H1 (cell line): Measurements from ENCODE around the gene HPS6. TPM values are rescaled to one million over a fixed set of nuclear protein-coding genes. Genes with fewer than 3 reads are reported as not detected.

Experiments
- CTCF ChIA-PET: fragments of 300-600 bp; sonication (Branson Sonifier 250); formaldehyde crosslinking; loops from one replicate; lab custom pipeline; 2021; ENCODE audit not compliant: partially characterized antibody; lab: Charles Lee
- POLR2A ChIA-PET: fragments of 300-600 bp; sonication (Branson Sonifier 250); formaldehyde crosslinking; loops from one replicate; lab custom pipeline; 2021; ENCODE audit warnings: inconsistent platforms; ENCODE audit not compliant: partially characterized antibody; lab: Charles Lee
- DNase-seq, 2 experiments: peaks; one replicate each; pipeline versions ENCODE4 v3.0.0 to v3.0.0-alpha.2; 2010 to 2022; ENCODE audit warnings: low spot score in 2 of 2, low read depth in 1 of 2, mixed read lengths in 1 of 2
- FAIRE-seq: peaks from 2 replicates; lab custom pipeline; 2011; peaks lifted over from hg19 to GRCh38; lab: Jason Lieb, UNC
- H2AFZ ChIP-seq: 2 replicates; pipeline ENCODE4 v1.8.1; 2012; ENCODE audit warnings: low read length, inconsistent platforms
- H2AK5ac ChIP-seq: 2 replicates; pipeline ENCODE4 v1.6.1; 2013; ENCODE audit warnings: low read depth, low read length
- H2BK120ac ChIP-seq: replicated peaks from 2 replicates; pipeline ENCODE3; 2013; ENCODE audit warnings: low read depth, low read length, inconsistent platforms
- H2BK12ac ChIP-seq: 2 replicates; pipeline ENCODE4 v1.6.1; 2013; ENCODE audit warnings: low read depth, low read length
- H2BK15ac ChIP-seq: 2 replicates; pipeline ENCODE4 v1.6.1; 2013; ENCODE audit warnings: low read length
- H2BK20ac ChIP-seq: 2 replicates; pipeline ENCODE4 v1.6.1; 2013; ENCODE audit warnings: low read length
- H2BK5ac ChIP-seq: 2 replicates; pipeline ENCODE4 v1.6.1; 2013; ENCODE audit warnings: low read depth, low read length
- H3K14ac ChIP-seq: 2 replicates; pipeline ENCODE4 v1.6.1; 2013; ENCODE audit warnings: inconsistent platforms; ENCODE audit not compliant: insufficient read length
- H3K18ac ChIP-seq: 2 replicates; pipeline ENCODE4 v1.6.1; 2013; ENCODE audit warnings: low read length; ENCODE audit errors: extremely low read depth
- H3K23ac ChIP-seq: 2 replicates; pipeline ENCODE4 v1.6.1; 2013; ENCODE audit warnings: inconsistent platforms; ENCODE audit not compliant: insufficient read length
- H3K23me2 ChIP-seq: 2 replicates; pipeline ENCODE4 v1.6.1; 2013; ENCODE audit warnings: low read depth, low read length
- H3K27ac ChIP-seq: 2 replicates; pipeline ENCODE4 v1.6.1; 2011; ENCODE audit warnings: low read depth, low read length, inconsistent platforms
- H3K27me3 ChIP-seq, 4 experiments: replicated peaks in 1 of 4; 1 replicate in 1 of 4; 2 replicates in 3 of 4; pipeline versions ENCODE4 v1.6.1 to v1.8.1; 2011 to 2013; ENCODE audit warnings: low read length in 3 of 4, mild to moderate bottlenecking in 3 of 4, inconsistent platforms in 2 of 4, mixed read lengths in 2 of 4, moderate library complexity in 1 of 4; ENCODE audit not compliant: control insufficient read depth in 3 of 4, insufficient read depth in 3 of 4; ENCODE audit errors: extremely low read depth in 1 of 4
- H3K36me3 ChIP-seq, 4 experiments: 2 replicates each; pipeline versions ENCODE4 v1.6.1 to v1.8.1; 2011 to 2013; ENCODE audit warnings: mild to moderate bottlenecking in 4 of 4, low read length in 3 of 4, moderate library complexity in 2 of 4, control low read depth in 1 of 4, inconsistent platforms in 1 of 4; ENCODE audit not compliant: insufficient read depth in 4 of 4, control insufficient read depth in 2 of 4
- H3K4ac ChIP-seq: replicated peaks from 2 replicates; pipeline ENCODE3; 2013; ENCODE audit warnings: low read length, low read depth, mixed read lengths, inconsistent platforms; ENCODE audit not compliant: insufficient read length
- H3K4me1 ChIP-seq, 4 experiments: replicated peaks in 1 of 4; 1 replicate in 1 of 4; 2 replicates in 3 of 4; pipeline versions ENCODE4 v1.6.1 to v1.8.1; 2011 to 2013; ENCODE audit warnings: low read length in 3 of 4, inconsistent platforms in 2 of 4, mixed read lengths in 1 of 4; ENCODE audit not compliant: insufficient read depth in 4 of 4, control insufficient read depth in 3 of 4
- H3K4me2 ChIP-seq, 2 experiments: 2 replicates each; pipeline versions ENCODE4 v1.6.1 to v1.8.1; 2011 to 2013; ENCODE audit warnings: low read depth in 2 of 2, low read length in 2 of 2, control low read depth in 1 of 2, inconsistent platforms in 1 of 2, mild to moderate bottlenecking in 1 of 2; ENCODE audit not compliant: insufficient read depth in 1 of 2
- H3K4me3 ChIP-seq, 4 experiments: fragments of 200-600, 300-600 bp in 1 of 4; sonication (generic), shearing (Covaris generic), sonication (Bioruptor Twin) in 1 of 4; 2 replicates each; pipeline versions ENCODE4 v1.5.1 to v1.8.1; 2011 to 2016; ENCODE audit warnings: low read length in 4 of 4, low read depth in 3 of 4, control low read depth in 2 of 4, inconsistent platforms in 2 of 4, mild to moderate bottlenecking in 2 of 4, mixed read lengths in 1 of 4, moderate library complexity in 1 of 4; ENCODE audit not compliant: insufficient read depth in 2 of 4; ENCODE audit errors: extremely low read depth in 1 of 4
- H3K56ac ChIP-seq: replicated peaks from 2 replicates; pipeline ENCODE3; 2013; ENCODE audit warnings: low read depth, mild to moderate bottlenecking, mixed read lengths, low read length, inconsistent platforms; ENCODE audit not compliant: insufficient read length
- H3K79me1 ChIP-seq: 2 replicates; pipeline ENCODE4 v1.6.1; 2013; ENCODE audit warnings: low read depth, low read length, control low read depth
- H3K79me2 ChIP-seq, 2 experiments: 2 replicates each; pipeline versions ENCODE4 v1.6.1 to v1.8.1; 2012 to 2013; ENCODE audit warnings: low read length in 2 of 2, mild to moderate bottlenecking in 2 of 2, inconsistent platforms in 1 of 2; ENCODE audit not compliant: insufficient read depth in 2 of 2, control insufficient read depth in 1 of 2
- H3K9ac ChIP-seq, 4 experiments: replicated peaks in 1 of 4; 1 replicate in 1 of 4; 2 replicates in 3 of 4; pipeline versions ENCODE4 v1.6.1 to v1.8.1; 2011 to 2013; ENCODE audit warnings: low read depth in 3 of 4, low read length in 3 of 4, control low read depth in 2 of 4, mild to moderate bottlenecking in 2 of 4, moderate library complexity in 2 of 4, inconsistent platforms in 1 of 4; ENCODE audit errors: extremely low read depth in 1 of 4
- H3K9me3 ChIP-seq, 2 experiments: 2 replicates each; pipeline versions ENCODE4 v1.6.1 to v1.8.1; 2012 to 2013; ENCODE audit warnings: mild to moderate bottlenecking in 2 of 2, moderate library complexity in 2 of 2, control low read depth in 1 of 2, inconsistent platforms in 1 of 2, low read depth in 1 of 2, low read length in 1 of 2, mixed read lengths in 1 of 2; ENCODE audit not compliant: insufficient read depth in 2 of 2
- H4K20me1 ChIP-seq, 2 experiments: replicated peaks in 1 of 2; 2 replicates each; pipeline versions ENCODE3 to v1.8.1; 2011 to 2013; ENCODE audit warnings: inconsistent platforms in 2 of 2, low read length in 2 of 2, mild to moderate bottlenecking in 1 of 2; ENCODE audit not compliant: insufficient read depth in 2 of 2, control insufficient read depth in 1 of 2
- H4K5ac ChIP-seq: 2 replicates; pipeline ENCODE4 v1.6.1; 2013; ENCODE audit warnings: low read length, low read depth, mixed read lengths, inconsistent platforms; ENCODE audit not compliant: insufficient read length
- H4K8ac ChIP-seq: 2 replicates; pipeline ENCODE4 v1.8.0; 2013; ENCODE audit warnings: mild to moderate bottlenecking, moderate library complexity, low read length, inconsistent platforms; ENCODE audit not compliant: insufficient read depth; ENCODE audit errors: extremely low read depth
- H4K91ac ChIP-seq: replicated peaks from 2 replicates; pipeline ENCODE3; 2013; ENCODE audit warnings: low read length, mixed read lengths, inconsistent platforms; ENCODE audit not compliant: insufficient read length
- ASH2L ChIP-seq: fragments of 200-600, 300-600 bp; sonication (generic); IDR thresholded peaks from one replicate; pipeline ENCODE4 v1.7.1; 2017; ENCODE audit warnings: low read length
- RNF2 ChIP-seq: fragments of 200-900, 300-1000 bp; sonication (generic); IDR thresholded peaks from 2 replicates; pipeline ENCODE4 v1.7.1; 2016; ENCODE audit warnings: borderline replicate concordance, low read depth, mild to moderate bottlenecking, antibody characterized with exemption, low read length; ENCODE audit not compliant: poor library complexity, severe bottlenecking; ENCODE audit errors: missing control alignments
- SIN3A ChIP-seq, 2 experiments: IDR thresholded peaks in 1 of 2; conservative IDR thresholded peaks in 1 of 2; 2 replicates each; pipeline ENCODE4 v1.6.1; 2011 to 2012; ENCODE audit warnings: low read length in 2 of 2, improper control_type of control experiment in 1 of 2, low read depth in 1 of 2, mild to moderate bottlenecking in 1 of 2
- SIX5 ChIP-seq: IDR thresholded peaks from 2 replicates; pipeline ENCODE4 v1.6.1; 2011; ENCODE audit warnings: mild to moderate bottlenecking, low read depth, low read length
- SP1 ChIP-seq: IDR thresholded peaks from 2 replicates; pipeline ENCODE4 v1.6.1; 2011; ENCODE audit warnings: low read depth, low read length
- SRF ChIP-seq: IDR thresholded peaks from 2 replicates; pipeline ENCODE4 v1.6.1; 2011; ENCODE audit warnings: mild to moderate bottlenecking, low read depth, low read length, moderate library complexity
- WGBS, 2 experiments: shearing (Covaris generic) in 1 of 2; methylation state at CpG; one replicate each; pipeline versions ENCODE4 v1.1.6 to v1.1.7; 2013 to 2015; ENCODE audit warnings: low lambda C conversion rate in 2 of 2, mixed read lengths in 2 of 2, inconsistent platforms in 1 of 2, low coverage in 1 of 2, missing lambda C conversion rate in 1 of 2; ENCODE audit not compliant: insufficient replicate concordance in 2 of 2, insufficient coverage in 1 of 2, insufficient read length in 1 of 2; ENCODE audit errors: extremely low coverage in 1 of 2, missing lambda C conversion rate in 1 of 2; 5-methylcytosine and 5-hydroxymethylcytosine counted together
- polyA plus RNA-seq, 7 experiments: library from polyadenylated mRNA; depleted of rRNA in 3 of 7; stranded (reverse) in 5 of 7; unstranded in 2 of 7; fragments of >200 nt in 5 of 7; fragments of 200-250 nt in 2 of 7; gene quantifications; 1 replicate in 5 of 7; 2 replicates in 1 of 7; 4 replicates in 1 of 7; pipeline versions ENCODE4 v1.2.1 to v1.2.3, GENCODE V29; 2011 to 2013; ENCODE audit warnings: missing spikeins in 2 of 7, mixed read lengths in 2 of 7
- total RNA-seq: library from RNA; stranded (reverse); fragmentation: NEBNext Ultra II Directional; extraction: Animal tissue kit (Norgen Biotek cat#: 25700); gene quantifications from 2 replicates; pipeline ENCODE4 v1.2.1, GENCODE V29; 2021
- TF ChIP-seq, protein P1 (sequence below): IDR thresholded peaks from 2 replicates; pipeline ENCODE4 v1.6.1; 2012; ENCODE audit warnings: low read length, inconsistent platforms

The HPS6 gene
- total and polyA plus RNA-seq, 2 of the 8 experiments (the other 6 are each of a cell fraction or from before 2014, with no cell fraction given) = 10.2 to 17.7 TPM

DNA sequence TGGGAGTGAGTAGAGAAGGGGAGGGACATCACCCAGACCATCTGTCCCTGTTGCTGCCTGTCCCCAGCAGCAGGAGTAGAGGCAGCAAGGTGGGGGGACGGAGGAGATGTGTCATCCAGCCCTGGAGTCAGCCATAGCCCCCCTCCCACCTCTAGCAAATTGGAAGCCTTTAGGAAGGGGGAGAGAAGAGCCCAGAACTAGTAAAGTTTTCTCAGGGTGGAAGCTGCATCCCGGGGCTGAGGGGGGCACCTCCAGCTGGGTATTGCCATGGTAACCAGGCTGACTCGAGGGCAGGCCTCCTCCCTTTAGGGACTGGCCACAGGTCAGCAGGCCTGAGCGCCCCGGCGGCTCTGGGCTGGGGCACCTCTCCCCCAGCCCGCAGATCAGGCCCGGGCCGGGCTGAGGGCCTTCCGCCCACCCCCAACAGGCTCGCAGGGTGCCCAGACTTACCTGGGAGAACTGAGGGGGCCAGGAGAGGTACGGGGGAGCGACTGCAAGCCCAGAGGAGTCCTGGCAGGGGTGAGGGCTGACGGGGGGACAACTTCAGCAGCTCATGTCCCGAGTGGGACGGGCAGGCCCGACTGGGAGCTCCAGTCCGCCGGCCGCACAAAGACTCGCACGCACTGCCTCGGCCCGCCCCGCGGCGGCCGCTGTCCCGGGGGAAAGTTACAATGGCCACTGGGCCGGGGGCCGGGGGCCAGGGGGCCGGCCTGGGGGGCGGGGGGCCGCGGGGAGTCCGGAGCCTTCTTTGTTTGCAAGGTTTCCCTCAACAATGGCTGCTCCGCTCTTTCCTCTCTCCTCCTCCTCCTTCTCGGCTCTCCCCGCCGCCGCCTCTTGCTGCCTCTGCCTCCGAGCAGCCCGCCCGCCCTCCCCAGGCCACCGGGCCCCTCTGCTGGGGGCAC is 49.1 kb downstream of the HPS6 start:
- ChIA-PET CTCF (interaction anchor here (0.6 to 7.9 kb wide), 16 partner anchors 9 to 507 kb away, joined by 3 to 86 read pairs (median 4); partner anchors contain the start of gene NOLC1), POLR2A (interaction anchor here (0.6 to 5.0 kb wide), 19 partner anchors 8 to 296 kb away, joined by 3 to 34 read pairs (median 4); partner anchors contain the start of genes NOLC1 and OGA)
- Histone ChIP-seq H3K4me2 (peak overlapping the region; percentile 65 to 82), H2BK5ac (no peak overlapping the region; the same call in 1 of the 2 replicates), H4K91ac (peak overlapping the region; percentile 68), H2BK12ac (no peak overlapping the region), H4K5ac (peak overlapping the region; percentile 26), H3K56ac (peak overlapping the region; percentile 56), H3K18ac (peak overlapping the region; percentile 76; the same call in 1 of the 2 replicates), H2BK120ac (no peak overlapping the region), H3K9ac (peak overlapping the region; percentile 38 to 83 (median 75); a peak in 6 of 7 replicates), H3K4me3 (peak overlapping the region; percentile 83 to 96 (median 88)), H3K23ac (no peak overlapping the region), H2BK15ac (no peak overlapping the region), H3K36me3 (peaks cover 19 to 28% (median 23%) of the 10 kb centered on the region in 4 experiments), H3K9me3 (no peaks in the 10 kb centered on the region), H3K4me1 (peaks cover 22 to 48% (median 31%) of the 10 kb centered on the region in 4 experiments), H4K8ac (peak overlapping the region; percentile 52; the same call in 1 of the 2 replicates), H3K27ac (peak overlapping the region; percentile 65; the same call in 1 of the 2 replicates), H2BK20ac (no peak overlapping the region), H3K14ac (no peak overlapping the region), H2AFZ (no peak overlapping the region), H3K4ac (no peak overlapping the region), H2AK5ac (no peak overlapping the region), H3K79me2 (peaks cover 24 to 80% of the 10 kb centered on the region in 2 experiments), H4K20me1 (peaks cover 34 to 35% of the 10 kb centered on the region in 2 experiments), H3K79me1 (peaks cover 20% of the 10 kb centered on the region; the same call in 1 of the 2 replicates), H3K23me2 (peaks cover 9% of the 10 kb centered on the region), H3K27me3 (no peaks in the 10 kb centered on the region)
- FAIRE-seq (no peak), DNase-seq (peak in 1 of 2 experiments; percentile 62)
- WGBS, 2 experiments = 2% methylated on average over 26 of the region's 45 CpGs; no CpG with 5 or more reads in 1 of the 2 experiments
- TF ChIP-seq SP1 (no peak), ASH2L (no peak), RNF2 (no peak), SRF (no peak), SIN3A (conservative IDR thresholded peaks at IDR 0.05 in 1 of 2, IDR thresholded peaks at IDR 0.05 in 1 of 2; ENCODE audit: low read depth in 1 of 2, low read length in 2 of 2) (peak; percentile 22 to 76; a peak in 1 of 4 replicates), SIX5 (no peak)
- TF ChIP-seq, protein P1, sequence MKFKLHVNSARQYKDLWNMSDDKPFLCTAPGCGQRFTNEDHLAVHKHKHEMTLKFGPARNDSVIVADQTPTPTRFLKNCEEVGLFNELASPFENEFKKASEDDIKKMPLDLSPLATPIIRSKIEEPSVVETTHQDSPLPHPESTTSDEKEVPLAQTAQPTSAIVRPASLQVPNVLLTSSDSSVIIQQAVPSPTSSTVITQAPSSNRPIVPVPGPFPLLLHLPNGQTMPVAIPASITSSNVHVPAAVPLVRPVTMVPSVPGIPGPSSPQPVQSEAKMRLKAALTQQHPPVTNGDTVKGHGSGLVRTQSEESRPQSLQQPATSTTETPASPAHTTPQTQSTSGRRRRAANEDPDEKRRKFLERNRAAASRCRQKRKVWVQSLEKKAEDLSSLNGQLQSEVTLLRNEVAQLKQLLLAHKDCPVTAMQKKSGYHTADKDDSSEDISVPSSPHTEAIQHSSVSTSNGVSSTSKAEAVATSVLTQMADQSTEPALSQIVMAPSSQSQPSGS = no peak
